GM12878 (cell line): ENCODE measurements around the gene EEF1A2. TPM values are rescaled to one million over a fixed set of nuclear protein-coding genes. Genes with fewer than 3 reads are reported as not detected.
A peak's percentile ranks its signal among the peaks of the same experiment; 100 is the strongest.

Source experiments
- BCL11A ChIP-seq: IDR thresholded peaks from 2 replicates; pipeline ENCODE4 v1.6.1; 2011; ENCODE audit warnings: low read depth, low read length
- CREB1 ChIP-seq: IDR thresholded peaks from 2 replicates; pipeline ENCODE4 v1.6.1; 2012; ENCODE audit warnings: low read depth, mild to moderate bottlenecking, inconsistent platforms
- EED ChIP-seq: sonication (generic); IDR thresholded peaks from 2 replicates; pipeline ENCODE4 v1.6.1; 2016; ENCODE audit warnings: antibody characterized with exemption, low read depth
- FOXK2 ChIP-seq: fragments of 450-650 bp; IDR thresholded peaks from 2 replicates; pipeline ENCODE4 v1.6.1; 2017; ENCODE audit warnings: mild to moderate bottlenecking, moderate library complexity
- IRF4 ChIP-seq: IDR thresholded peaks from 2 replicates; pipeline ENCODE4 v1.6.1; 2011; ENCODE audit warnings: low read depth, low read length
- IRF5 ChIP-seq: fragments of 450-650 bp; IDR thresholded peaks from 2 replicates; pipeline ENCODE4 v1.6.1; 2017; ENCODE audit warnings: borderline replicate concordance
- JUNB ChIP-seq: IDR thresholded peaks from 2 replicates; pipeline ENCODE4 v1.6.1; 2016; ENCODE audit warnings: antibody characterized with exemption, mild to moderate bottlenecking
- KDM1A ChIP-seq: fragments of 200-600 bp; sonication (generic); IDR thresholded peaks from 2 replicates; pipeline ENCODE4 v1.6.1; 2016; ENCODE audit warnings: borderline replicate concordance
- MTA3 ChIP-seq: IDR thresholded peaks from 2 replicates; pipeline ENCODE4 v1.6.1; 2012; ENCODE audit warnings: low read length, inconsistent platforms, borderline replicate concordance
- MYC ChIP-seq: IDR thresholded peaks from 2 replicates; pipeline ENCODE4 v1.6.1; 2011; ENCODE audit warnings: mild to moderate bottlenecking, low read length, moderate library complexity, inconsistent platforms; ENCODE audit not compliant: insufficient read depth, insufficient replicate concordance, insufficient read length, severe bottlenecking
- NFIC ChIP-seq: IDR thresholded peaks from 2 replicates; pipeline ENCODE4 v1.6.1; 2012; ENCODE audit warnings: low read depth, mild to moderate bottlenecking, inconsistent platforms, low read length, moderate library complexity
- PML ChIP-seq: IDR thresholded peaks from 2 replicates; pipeline ENCODE4 v1.6.1; 2012; ENCODE audit warnings: low read length, inconsistent platforms
- RB1 ChIP-seq: fragments of 450-650 bp; formaldehyde crosslinking; IDR thresholded peaks from 2 replicates; pipeline ENCODE4 v1.6.1; 2017; ENCODE audit warnings: mild to moderate bottlenecking, borderline replicate concordance
- RELB ChIP-seq: fragments of 450-650 bp; IDR thresholded peaks from 2 replicates; pipeline ENCODE4 v1.6.1; 2017; ENCODE audit warnings: low read depth, mild to moderate bottlenecking, moderate library complexity
- SPI1 ChIP-seq: IDR thresholded peaks from 2 replicates; pipeline ENCODE4 v1.6.1; 2011; ENCODE audit warnings: low read depth, mild to moderate bottlenecking, low read length, moderate library complexity, borderline replicate concordance; ENCODE audit not compliant: insufficient read depth
- ZBTB4 ChIP-seq: fragments of 450-650 bp; formaldehyde crosslinking; IDR thresholded peaks from 2 replicates; pipeline ENCODE4 v1.4.0; 2022; ENCODE audit warnings: mild to moderate bottlenecking, moderate library complexity
- ZNF24 ChIP-seq: fragments of 450-650 bp; IDR thresholded peaks from 2 replicates; pipeline ENCODE4 v1.6.1; 2017; ENCODE audit warnings: antibody characterized with exemption, mild to moderate bottlenecking
- ZNF687 ChIP-seq: fragments of 450-650 bp; IDR thresholded peaks from 2 replicates; pipeline ENCODE4 v1.6.1; 2017; ENCODE audit warnings: mild to moderate bottlenecking, moderate library complexity
- ZZZ3 ChIP-seq: IDR thresholded peaks from 2 replicates; pipeline ENCODE4 v1.6.1; 2011; ENCODE audit warnings: low read depth; ENCODE audit not compliant: control insufficient read depth, insufficient read length
- polyA plus RNA-seq, 11 experiments: library from polyadenylated mRNA; depleted of rRNA in 4 of 11; unstranded in 6 of 11; stranded (reverse) in 5 of 11; fragments of >200 nt; fragmentation: Nextera tagmentation in 4 of 11; fragmentation: Illumina TruSeq in 1 of 11; extraction: Ambion mirVana in 4 of 11; extraction: Trizol in 1 of 11; gene quantifications; 1 replicate in 1 of 11; 2 replicates in 10 of 11; pipeline versions ENCODE4 v1.2.1 to v1.2.3, GENCODE V29; 2011 to 2016; ENCODE audit warnings: inconsistent platforms in 2 of 11, missing spikeins in 2 of 11, low read depth in 1 of 11
- total RNA-seq, 4 experiments: library from RNA; depleted of rRNA in 3 of 4; stranded (reverse); fragments of >200 nt in 3 of 4; fragmentation: Illumina TruSeq in 1 of 4; extraction: Trizol in 1 of 4; gene quantifications; 2 replicates each; pipeline versions ENCODE4 v1.2.1 to v1.2.3, GENCODE V29; 2013 to 2021

The EEF1A2 gene
- total and polyA plus RNA-seq, 10 of the 15 experiments (the other 5 are each of a cell fraction or from before 2014, with no cell fraction given) = 0.56 TPM; not detected in 9

- TF ChIP-seq IRF5 (no peak), ZZZ3 (no peak), ZBTB4 (CRISPR knock-in tag) (no peak), KDM1A (no peak), RB1 (no peak), CREB1 (no peak), EED (no peak), ZNF24 (no peak), NFIC (peak; percentile 62), RELB (no peak), PML (no peak), SPI1 (no peak), MYC (no peak), BCL11A (no peak), ZNF687 (no peak), FOXK2 (no peak), JUNB (no peak), MTA3 (no peak), IRF4 (no peak)
Observed at GRCh38 chr20:63441136-63442099, 57.5 kb downstream of the EEF1A2 start (continued).
